HEK293T (cell line): ENCODE data around the gene SETD1A.

Experiments used
- CTCF ChIA-PET: fragments of 350-600 bp; formaldehyde crosslinking; extraction: SDS; loops from one replicate; lab custom pipeline; 2021; ENCODE audit warnings: antibody characterized with exemption, inconsistent platforms; lab: Yijun Ruan, JAX
- POLR2A ChIA-PET: fragments of 350-600 bp; formaldehyde crosslinking; extraction: SDS; loops from one replicate; lab custom pipeline; 2020; ENCODE audit warnings: antibody characterized with exemption, inconsistent platforms; lab: Yijun Ruan, JAX
- DNase-seq: peaks from one replicate; pipeline ENCODE4 v3.0.0; 2012; ENCODE audit warnings: mixed read lengths; ENCODE audit errors: extremely low spot score
- ARNT ChIP-seq: fragments of 450-650 bp; IDR thresholded peaks from 2 replicates; pipeline ENCODE4 v1.6.1; 2017; ENCODE audit warnings: mild to moderate bottlenecking
- BHLHE40 ChIP-seq: fragments of 450-650 bp; IDR thresholded peaks from 2 replicates; pipeline ENCODE4 v1.6.1; 2016; ENCODE audit warnings: mild to moderate bottlenecking, moderate library complexity, borderline replicate concordance
- CTBP1 ChIP-seq: fragments of 450-650 bp; IDR thresholded peaks from 2 replicates; pipeline ENCODE4 v1.6.1; 2016; ENCODE audit warnings: borderline replicate concordance
- ELF4 ChIP-seq: fragments of 450-650 bp; IDR thresholded peaks from 2 replicates; pipeline ENCODE4 v1.6.1; 2017; ENCODE audit warnings: antibody characterized with exemption
- FOXA1 ChIP-seq: fragments of 450-650 bp; IDR thresholded peaks from 2 replicates; pipeline ENCODE4 v1.6.1; 2016; ENCODE audit warnings: mild to moderate bottlenecking
- FOXK2 ChIP-seq: fragments of 450-650 bp; IDR thresholded peaks from 2 replicates; pipeline ENCODE4 v1.6.1; 2016; ENCODE audit warnings: mild to moderate bottlenecking
- FOXM1 ChIP-seq: fragments of 450-650 bp; IDR thresholded peaks from 2 replicates; pipeline ENCODE4 v1.6.1; 2017; ENCODE audit warnings: mild to moderate bottlenecking, borderline replicate concordance
- HDGF ChIP-seq: fragments of 450-650 bp; IDR thresholded peaks from 2 replicates; pipeline ENCODE4 v1.6.1; 2017; ENCODE audit warnings: antibody characterized with exemption, borderline replicate concordance
- L3MBTL2 ChIP-seq: fragments of 450-650 bp; conservative IDR thresholded peaks from 2 replicates; pipeline ENCODE4 v1.6.1; 2016; ENCODE audit warnings: mild to moderate bottlenecking
- LEF1 ChIP-seq: fragments of 450-650 bp; IDR thresholded peaks from 2 replicates; pipeline ENCODE4 v1.6.1; 2017; ENCODE audit warnings: mild to moderate bottlenecking, borderline replicate concordance
- NFRKB ChIP-seq: fragments of 450-650 bp; IDR thresholded peaks from 2 replicates; pipeline ENCODE4 v1.6.1; 2016; ENCODE audit warnings: mild to moderate bottlenecking, moderate library complexity
- PKNOX1 ChIP-seq: fragments of 450-650 bp; IDR thresholded peaks from 2 replicates; pipeline ENCODE4 v1.6.1; 2016
- SP1 ChIP-seq: fragments of 450-650 bp; IDR thresholded peaks from 2 replicates; pipeline ENCODE4 v1.6.1; 2017
- SUZ12 ChIP-seq: fragments of 450-650 bp; IDR thresholded peaks from 2 replicates; pipeline ENCODE4 v1.6.1; 2016; ENCODE audit warnings: mild to moderate bottlenecking
- TARDBP ChIP-seq: fragments of 450-650 bp; IDR thresholded peaks from 2 replicates; pipeline ENCODE4 v1.6.1; 2016
- ZNF384 ChIP-seq: fragments of 450-650 bp; IDR thresholded peaks from 2 replicates; pipeline ENCODE4 v1.6.1; 2016

Gene SETD1A

GRCh38 chr16:31002250-31002700 is 44.7 kb downstream of the SETD1A start:
- CTCF ChIA-PET, result interaction anchor here (1.0 to 1.5 kb wide), 3 partner anchors 14 to 1154 kb away, joined by 3 to 6 read pairs (median 5); partner anchors contain the start of gene HSD3B7

DNA sequence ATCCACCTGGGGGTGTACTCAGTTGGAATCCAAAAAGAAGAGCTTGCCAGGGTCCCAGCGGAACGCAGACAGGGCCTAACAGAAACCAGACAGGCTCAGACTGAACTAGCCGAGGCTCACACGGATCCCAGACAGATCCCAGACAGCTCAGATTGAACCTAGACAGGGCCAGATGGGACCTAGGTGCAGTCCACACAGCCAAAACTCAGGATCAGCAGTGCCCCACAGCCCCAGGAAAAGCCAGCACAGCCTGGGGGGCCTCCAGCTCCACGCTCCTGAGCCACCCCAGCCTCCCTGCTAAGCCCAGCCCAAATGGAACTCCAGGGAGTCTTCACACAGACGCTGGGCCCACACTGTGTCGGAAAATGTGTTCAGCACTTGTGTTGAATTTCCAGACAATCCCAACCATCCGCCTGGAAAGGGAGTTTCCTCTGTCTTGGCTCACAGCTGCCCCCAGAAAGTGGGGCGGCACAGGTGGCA is 45.3 kb downstream of the SETD1A start:
- ChIA-PET POLR2A (interaction anchor here (0.6 to 0.8 kb wide), 2 partner anchors 71 to 1185 kb away, joined by 3 to 4 read pairs; partner anchors contain the start of genes ZNF646 and ZNF668), CTCF (interaction anchor here (1.0 to 1.5 kb wide), 3 partner anchors 13 to 1155 kb away, joined by 3 to 6 read pairs (median 5); partner anchors contain the start of gene HSD3B7)
- DNase-seq, result no peak
- no peak for TF ChIP-seq PKNOX1
- TF ChIP-seq HDGF, result no peak
- no peak for TF ChIP-seq NFRKB
- TF ChIP-seq SP1, result no peak
- no peak for TF ChIP-seq FOXK2
- TF ChIP-seq CTBP1, result no peak
- no peak for TF ChIP-seq ELF4
- TF ChIP-seq FOXM1, result no peak
- no peak for TF ChIP-seq BHLHE40
- no peak for TF ChIP-seq FOXA1
- no peak for TF ChIP-seq ZNF384
- no peak for TF ChIP-seq ARNT
- no peak for TF ChIP-seq TARDBP
- no peak for TF ChIP-seq SUZ12

More at GRCh38 chr16:31002250-31002700, 44.7 kb downstream of the SETD1A start:
- POLR2A ChIA-PET, result interaction anchor here (0.8 kb wide), 1 partner anchor 72 kb away, joined by 4 read pairs; the partner anchor contains the start of genes ZNF646 and ZNF668
- no peak for TF ChIP-seq SUZ12
- TF ChIP-seq SP1, result no peak
- TF ChIP-seq ARNT, result no peak
- no peak for TF ChIP-seq ELF4
- TF ChIP-seq TARDBP, result no peak
- TF ChIP-seq BHLHE40, result no peak
- TF ChIP-seq NFRKB, result no peak
- no peak for TF ChIP-seq CTBP1
- DNase-seq, result no peak

- ChIA-PET POLR2A (no interaction called here), CTCF (interaction anchor here (1.0 to 1.5 kb wide), 3 partner anchors 12 to 452 kb away, joined by 3 to 4 read pairs (median 4); partner anchors contain the start of gene HSD3B7)
- DNase-seq, result no peak
- TF ChIP-seq NFRKB (no peak), SUZ12 (no peak), ELF4 (no peak), LEF1 (no peak), ARNT (no peak), SP1 (no peak), HDGF (no peak), CTBP1 (no peak), ZNF384 (no peak)
Measured at GRCh38 chr16:31003744-31004143, 46.2 kb downstream of the SETD1A start.

GRCh38 chr16:31004658-31005057 is 47.1 kb downstream of the SETD1A start:
- TF ChIP-seq ZNF384, result no peak
- no peak for TF ChIP-seq SUZ12
- no peak for TF ChIP-seq ELF4
- no peak for TF ChIP-seq PKNOX1
- TF ChIP-seq ARNT, result no peak
- TF ChIP-seq FOXA1, result no peak
- no peak for TF ChIP-seq CTBP1
- no peak for TF ChIP-seq LEF1
- TF ChIP-seq BHLHE40, result no peak
- TF ChIP-seq L3MBTL2, result no peak
- POLR2A ChIA-PET, result interaction anchor here (0.8 kb wide), 1 partner anchor 176 kb away, joined by 3 read pairs; no protein-coding TSS in a partner anchor
- CTCF ChIA-PET, result interaction anchor here (1.5 kb wide), 1 partner anchor 20 kb away, joined by 4 read pairs; the partner anchor contains the start of gene HSD3B7
- no peak for DNase-seq

- ChIA-PET POLR2A (no interaction called here), CTCF (interaction anchor here (0.6 to 2.5 kb wide), 2 partner anchors 21 kb away, joined by 4 to 5 read pairs; partner anchors contain the start of gene HSD3B7)
- no peak for DNase-seq
- TF ChIP-seq LEF1 (no peak), ZNF384 (peak; percentile 84)
Measured at GRCh38 chr16:31005350-31006085, 48.0 kb downstream of the SETD1A start.

DNA sequence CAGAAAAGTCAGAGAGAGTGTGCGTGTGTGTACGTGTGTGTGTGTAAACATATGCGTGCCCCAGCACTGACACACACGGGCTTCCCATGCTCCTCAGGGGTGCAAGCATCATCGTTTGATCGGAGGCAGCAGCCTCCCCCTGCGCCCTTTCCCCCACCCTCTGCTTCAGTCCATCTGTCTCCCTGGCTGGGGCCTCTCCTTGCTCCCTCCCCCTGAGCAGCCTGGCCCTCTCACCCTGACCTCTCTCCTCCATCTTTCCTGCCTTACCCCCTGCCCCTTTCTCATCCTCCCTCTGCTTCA is 48.5 kb downstream of the SETD1A start:
- DNase-seq, result no peak
- TF ChIP-seq TARDBP (no peak), PKNOX1 (no peak), NFRKB (no peak), CTBP1 (no peak), ARNT (no peak), L3MBTL2 (no peak), ELF4 (no peak), SUZ12 (no peak), FOXA1 (no peak), FOXK2 (no peak), BHLHE40 (no peak), FOXM1 (no peak), SP1 (no peak), LEF1 (no peak), ZNF384 (no peak), HDGF (no peak)
- ChIA-PET POLR2A (no interaction called here), CTCF (interaction anchor here (0.6 to 2.5 kb wide), 2 partner anchors 20 to 21 kb away, joined by 4 to 5 read pairs; partner anchors contain the start of gene HSD3B7)
